AG09309 (cell line): Measurements from ENCODE around the gene NHS.

Experiments
- DNase-seq: peaks from one replicate; pipeline ENCODE4 v3.0.0-alpha.2; 2010; ENCODE audit warnings: low read depth
- H3K4me3 ChIP-seq: 2 replicates; pipeline ENCODE4 v1.5.1; 2011; ENCODE audit warnings: mild to moderate bottlenecking, low read depth, low read length, moderate library complexity; ENCODE audit not compliant: control insufficient read depth
- TF ChIP-seq, protein P1 (sequence below): IDR thresholded peaks from 2 replicates; pipeline ENCODE4 v1.5.1; 2011; ENCODE audit warnings: mild to moderate bottlenecking, low read depth, low read length, inconsistent platforms; ENCODE audit not compliant: insufficient read depth, control insufficient read depth; ENCODE audit errors: missing control alignments

The NHS gene

DNA sequence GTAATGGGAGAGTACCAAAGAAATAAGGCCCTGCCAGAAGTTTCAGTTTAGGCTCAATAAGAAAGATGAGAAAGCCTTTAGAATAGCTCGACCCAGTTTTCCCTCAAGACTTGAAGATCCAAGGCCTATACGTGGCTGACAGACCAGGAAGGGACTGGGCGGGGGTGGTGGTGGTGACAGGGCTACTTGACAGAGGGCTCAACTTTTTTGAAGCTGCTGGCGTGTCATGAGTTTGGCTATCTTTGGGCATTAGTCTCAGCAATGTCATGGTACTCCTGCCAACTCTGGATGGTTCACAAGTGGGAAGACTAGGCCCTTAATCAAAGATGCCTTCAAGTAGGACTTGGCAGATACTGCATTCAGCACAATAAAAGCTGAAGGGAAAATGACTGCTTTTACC lies 262.2 kb downstream of the NHS start:
- H3K4me3 ChIP-seq, result no peak overlapping the region
- TF ChIP-seq, protein P1, sequence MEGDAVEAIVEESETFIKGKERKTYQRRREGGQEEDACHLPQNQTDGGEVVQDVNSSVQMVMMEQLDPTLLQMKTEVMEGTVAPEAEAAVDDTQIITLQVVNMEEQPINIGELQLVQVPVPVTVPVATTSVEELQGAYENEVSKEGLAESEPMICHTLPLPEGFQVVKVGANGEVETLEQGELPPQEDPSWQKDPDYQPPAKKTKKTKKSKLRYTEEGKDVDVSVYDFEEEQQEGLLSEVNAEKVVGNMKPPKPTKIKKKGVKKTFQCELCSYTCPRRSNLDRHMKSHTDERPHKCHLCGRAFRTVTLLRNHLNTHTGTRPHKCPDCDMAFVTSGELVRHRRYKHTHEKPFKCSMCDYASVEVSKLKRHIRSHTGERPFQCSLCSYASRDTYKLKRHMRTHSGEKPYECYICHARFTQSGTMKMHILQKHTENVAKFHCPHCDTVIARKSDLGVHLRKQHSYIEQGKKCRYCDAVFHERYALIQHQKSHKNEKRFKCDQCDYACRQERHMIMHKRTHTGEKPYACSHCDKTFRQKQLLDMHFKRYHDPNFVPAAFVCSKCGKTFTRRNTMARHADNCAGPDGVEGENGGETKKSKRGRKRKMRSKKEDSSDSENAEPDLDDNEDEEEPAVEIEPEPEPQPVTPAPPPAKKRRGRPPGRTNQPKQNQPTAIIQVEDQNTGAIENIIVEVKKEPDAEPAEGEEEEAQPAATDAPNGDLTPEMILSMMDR, result no peak
- DNase-seq, result no peak

DNA sequence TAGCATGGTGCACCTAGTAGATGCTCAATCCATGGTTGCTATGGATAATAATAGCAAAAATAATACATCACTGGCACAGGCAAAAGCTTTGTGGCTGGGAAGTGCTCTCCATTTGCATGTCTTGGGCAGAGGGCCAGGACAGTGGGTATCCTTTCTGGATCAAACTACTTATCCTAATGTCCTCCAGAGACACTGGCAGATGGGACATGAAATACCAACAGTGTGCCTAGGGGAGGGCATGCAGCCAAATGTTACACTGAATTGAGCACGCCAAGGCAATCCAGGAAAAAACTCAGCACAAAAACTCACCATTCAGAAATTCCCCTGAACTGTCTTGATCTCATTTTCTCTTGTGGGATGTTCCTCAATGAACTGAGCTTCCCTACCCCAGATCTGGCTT lies 263.7 kb downstream of the NHS start:
- TF ChIP-seq, protein P1, result no peak
- no peak for DNase-seq
- no peak overlapping the region for H3K4me3 ChIP-seq

DNA sequence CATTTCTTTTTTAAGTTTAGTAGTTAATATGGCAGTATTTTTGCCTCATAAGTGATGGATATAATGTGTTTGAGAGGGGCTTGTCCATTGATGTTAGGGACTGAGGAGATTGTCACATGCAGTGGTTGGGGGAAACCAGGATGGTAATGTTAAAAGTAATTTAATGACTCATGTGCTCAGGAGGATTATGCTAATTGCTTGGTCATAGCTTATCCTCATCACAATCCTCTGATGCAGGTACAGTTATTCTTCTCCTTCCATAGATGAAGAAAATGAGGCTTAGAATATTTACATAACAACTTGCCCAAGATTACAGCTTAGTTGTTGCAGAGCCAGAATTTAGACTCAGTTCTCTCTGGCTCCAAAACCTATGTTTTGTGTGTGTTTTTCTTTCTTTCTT lies 267.9 kb downstream of the NHS start:
- no peak overlapping the region for H3K4me3 ChIP-seq
- no peak for DNase-seq
- TF ChIP-seq, protein P1, result no peak

DNA sequence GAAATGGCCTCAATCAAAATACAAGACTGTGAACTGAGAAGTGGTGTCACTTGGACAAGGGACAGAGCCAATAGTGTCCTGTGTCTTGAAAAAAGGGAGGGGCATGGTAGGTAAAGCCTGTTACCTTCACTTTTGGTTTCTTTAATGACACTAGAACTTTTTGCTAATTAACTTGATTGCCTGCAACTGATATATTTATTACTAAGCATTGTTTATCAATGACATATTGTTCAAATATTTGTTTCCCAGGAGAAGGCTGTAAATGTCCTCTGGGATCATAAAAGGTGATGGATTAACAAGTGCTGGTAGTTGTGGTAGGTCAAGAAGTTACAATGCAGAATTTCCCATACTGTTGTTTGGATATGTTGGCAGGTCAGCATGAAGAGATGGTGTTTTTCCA lies 268.5 kb downstream of the NHS start:
- TF ChIP-seq, protein P1, result no peak
- H3K4me3 ChIP-seq, result no peak overlapping the region
- no peak for DNase-seq

DNA sequence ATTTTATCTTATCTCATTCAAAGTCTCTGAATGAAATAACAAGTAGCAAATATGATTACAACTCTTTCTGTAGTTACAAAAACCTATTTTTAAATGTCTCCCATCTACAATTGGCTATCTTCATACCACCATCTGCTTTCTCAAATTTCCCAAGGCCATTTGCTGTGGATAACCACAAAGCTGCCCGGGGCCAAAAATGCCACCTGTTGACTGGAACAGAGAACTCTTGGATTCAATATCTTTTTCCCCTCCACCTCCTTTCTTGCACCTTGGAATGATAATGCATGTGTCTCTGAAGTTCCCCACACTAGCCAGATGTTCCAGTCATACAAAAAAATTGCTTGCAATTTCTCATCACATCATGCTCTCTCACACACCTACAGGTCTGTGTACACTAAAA lies 269.0 kb downstream of the NHS start:
- TF ChIP-seq, protein P1, result no peak
- H3K4me3 ChIP-seq, result no peak overlapping the region
- DNase-seq, result no peak

DNA sequence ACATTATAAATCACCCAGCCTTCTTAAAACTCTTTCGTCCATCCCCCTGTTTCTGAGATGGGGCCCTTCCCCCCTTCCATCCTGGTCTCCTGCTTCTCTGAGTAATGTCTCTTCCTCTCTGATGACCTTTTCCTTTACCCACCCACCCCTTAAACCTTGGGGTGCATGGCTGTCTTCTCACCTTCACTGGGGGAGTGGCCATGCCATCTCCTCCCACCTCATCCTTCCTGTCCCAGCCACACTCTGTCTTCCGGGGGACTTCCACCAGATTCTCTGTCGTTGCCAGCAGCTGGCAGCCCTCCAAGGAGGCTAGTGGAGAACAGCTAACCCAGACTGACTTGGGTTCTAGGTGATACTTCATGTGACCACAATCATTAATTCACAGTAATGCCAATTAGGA lies 279.1 kb downstream of the NHS start:
- TF ChIP-seq, protein P1, result no peak
- no peak for DNase-seq
- H3K4me3 ChIP-seq, result no peak overlapping the region
